HEK293T (cell line): Measurements from ENCODE around the gene RPTOR.

ENCODE experiments used
- BHLHE40 ChIP-seq: fragments of 450-650 bp; IDR thresholded peaks from 2 replicates; pipeline ENCODE4 v1.6.1; 2016; ENCODE audit warnings: mild to moderate bottlenecking, moderate library complexity, borderline replicate concordance
- FOXK2 ChIP-seq: fragments of 450-650 bp; IDR thresholded peaks from 2 replicates; pipeline ENCODE4 v1.6.1; 2016; ENCODE audit warnings: mild to moderate bottlenecking
- FOXM1 ChIP-seq: fragments of 450-650 bp; IDR thresholded peaks from 2 replicates; pipeline ENCODE4 v1.6.1; 2017; ENCODE audit warnings: mild to moderate bottlenecking, borderline replicate concordance
- LEF1 ChIP-seq: fragments of 450-650 bp; IDR thresholded peaks from 2 replicates; pipeline ENCODE4 v1.6.1; 2017; ENCODE audit warnings: mild to moderate bottlenecking, borderline replicate concordance
- SUZ12 ChIP-seq: fragments of 450-650 bp; IDR thresholded peaks from 2 replicates; pipeline ENCODE4 v1.6.1; 2016; ENCODE audit warnings: mild to moderate bottlenecking

GRCh38 chr17:80726558-80727408 lies 182.1 kb downstream of the RPTOR start:
- no peak for TF ChIP-seq SUZ12
- TF ChIP-seq FOXK2 = no peak
- TF ChIP-seq FOXM1 = no peak
- TF ChIP-seq LEF1 = no peak
- no peak for TF ChIP-seq BHLHE40
